ENCODE measurements around the gene AREG. TPM values are rescaled to one million over a fixed set of nuclear protein-coding genes. Genes with fewer than 3 reads are reported as not detected.

Gene AREG
- total and polyA plus RNA-seq, 2 of the 13 experiments (the other 11 are each of a cell fraction or from before 2014, with no cell fraction given) = 6.2 to 7.1 TPM

- no peak overlapping the region for H3K27ac ChIP-seq (ENCODE audit: extremely low read length, insufficient read depth, low read length)
- ChIA-PET CTCF (ENCODE audit: low intra/inter-chr PET ratio, low total read pairs) (no interaction called here), POLR2A (no interaction called here)
- H3K79me2 ChIP-seq (ENCODE audit: insufficient read depth, low read length) = no peaks in the 10 kb centered on the region
- 47% methylated on average over 6 of the region's 6 CpGs for WGBS (ENCODE audit: low lambda C conversion rate)
- H3K36me3 ChIP-seq (replicated peaks in 1 of 2; ENCODE audit: control insufficient read depth in 1 of 2, insufficient read depth in 2 of 2, low read length in 2 of 2) = no peaks in the 10 kb centered on the region
- in situ Hi-C loops (cut with HindIII; ENCODE audit: extremely low pct_ligation_motif_present, low pct_unique_long_range_greater_than_20kb) (no loop called here), intact Hi-C loops (cut with micrococcal nuclease; ENCODE audit: unreplicated experiment) (no loop called here)
- H3K27me3 ChIP-seq (ENCODE audit: control insufficient read depth in 1 of 2, insufficient read depth in 2 of 2, low read length in 2 of 2) = no peaks in the 10 kb centered on the region
- DNase-seq (ENCODE audit: low spot score) (no peak), ATAC-seq (no peak), FAIRE-seq (no peak)
- no peak overlapping the region for H3K9ac ChIP-seq (ENCODE audit: insufficient read depth, low read depth, low read length)
- no peak overlapping the region for H3K4me3 ChIP-seq (replicated peaks in 1 of 3; ENCODE audit: insufficient read depth in 1 of 3, low read depth in 2 of 3, low read length in 3 of 3)
- H4K20me1 ChIP-seq (ENCODE audit: insufficient read depth, low read length) = no peaks in the 10 kb centered on the region
- no peak for TF ChIP-seq MAFK (conservative IDR thresholded peaks at IDR 0.05 in 1 of 2, IDR thresholded peaks at IDR 0.05 in 1 of 2; ENCODE audit: low read length in 2 of 2)
- no peak for TF ChIP-seq ATF1 (CRISPR knock-in tag; IDR thresholded peaks at IDR 0.05)
- TF ChIP-seq TBP (CRISPR knock-in tag; IDR thresholded peaks at IDR 0.05) = no peak
- H3K9me3 ChIP-seq (ENCODE audit: low read length) = no peaks in the 10 kb centered on the region
- H3K4me2 ChIP-seq (ENCODE audit: low read depth, low read length) = no peak overlapping the region
- BruUV-seq (replicated peaks) = no TSS peak
- no peaks in the 10 kb centered on the region for H3K4me1 ChIP-seq (ENCODE audit: insufficient read depth, low read length)
- H2AFZ ChIP-seq (ENCODE audit: low read length) = no peak overlapping the region
Observed at GRCh38 chr4:74418063-74418670, 26.8 kb upstream of the AREG start.

- Histone ChIP-seq H4K20me1 (ENCODE audit: insufficient read depth, low read length) (no peaks in the 10 kb centered on the region), H3K4me1 (ENCODE audit: insufficient read depth, low read length) (no peaks in the 10 kb centered on the region), H3K4me3 (replicated peaks in 1 of 3; ENCODE audit: insufficient read depth in 1 of 3, low read depth in 2 of 3, low read length in 3 of 3) (no peak overlapping the region), H3K9ac (ENCODE audit: insufficient read depth, low read depth, low read length) (no peak overlapping the region), H3K36me3 (replicated peaks in 1 of 2; ENCODE audit: control insufficient read depth in 1 of 2, insufficient read depth in 2 of 2, low read length in 2 of 2) (no peaks in the 10 kb centered on the region), H2AFZ (ENCODE audit: low read length) (no peak overlapping the region), H3K4me2 (ENCODE audit: low read depth, low read length) (no peak overlapping the region), H3K27me3 (ENCODE audit: control insufficient read depth in 1 of 2, insufficient read depth in 2 of 2, low read length in 2 of 2) (no peaks in the 10 kb centered on the region), H3K9me3 (ENCODE audit: low read length) (no peaks in the 10 kb centered on the region), H3K79me2 (ENCODE audit: insufficient read depth, low read length) (no peaks in the 10 kb centered on the region), H3K27ac (ENCODE audit: extremely low read length, insufficient read depth, low read length) (no peak overlapping the region)
- in situ Hi-C loops (cut with HindIII; ENCODE audit: extremely low pct_ligation_motif_present, low pct_unique_long_range_greater_than_20kb) = no loop called here
- DNase-seq (ENCODE audit: low spot score) = no peak
- BruUV-seq (replicated peaks) = no TSS peak
- WGBS (ENCODE audit: low lambda C conversion rate) = 79% methylated on average over 5 of the region's 5 CpGs
- no peak for FAIRE-seq
- ATAC-seq = no peak
- ChIA-PET CTCF (ENCODE audit: low intra/inter-chr PET ratio, low total read pairs) (no interaction called here), POLR2A (no interaction called here)
- intact Hi-C loops (cut with micrococcal nuclease; ENCODE audit: unreplicated experiment) = no loop called here
- TF ChIP-seq ZNF724P (CRISPR knock-in tag; IDR thresholded peaks at IDR 0.05; ENCODE audit: borderline replicate concordance) = no peak
- TF ChIP-seq, protein P1, sequence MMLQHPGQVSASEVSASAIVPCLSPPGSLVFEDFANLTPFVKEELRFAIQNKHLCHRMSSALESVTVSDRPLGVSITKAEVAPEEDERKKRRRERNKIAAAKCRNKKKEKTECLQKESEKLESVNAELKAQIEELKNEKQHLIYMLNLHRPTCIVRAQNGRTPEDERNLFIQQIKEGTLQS (CRISPR knock-in tag; IDR thresholded peaks at IDR 0.05) = no peak
- no peak for TF ChIP-seq HNRNPL (IDR thresholded peaks at IDR 0.05; ENCODE audit: low read depth, low read length)
- TF ChIP-seq MXI1 (IDR thresholded peaks at IDR 0.05; ENCODE audit: borderline replicate concordance, low read depth, low read length) = no peak
- no peak for TF ChIP-seq ZNF460 (CRISPR knock-in tag; IDR thresholded peaks at IDR 0.05; ENCODE audit: borderline replicate concordance)
- TF ChIP-seq AGO1 (IDR thresholded peaks at IDR 0.05; ENCODE audit: low read depth, low read length, poor library complexity, severe bottlenecking) = no peak
- no peak for TF ChIP-seq TEF (CRISPR knock-in tag; IDR thresholded peaks at IDR 0.05)
- TF ChIP-seq GTF2F1 (IDR thresholded peaks at IDR 0.05; ENCODE audit: low read length) = no peak
- no peak for TF ChIP-seq FLYWCH1 (CRISPR knock-in tag; IDR thresholded peaks at IDR 0.05)
- TF ChIP-seq ZNF574 (CRISPR knock-in tag; IDR thresholded peaks at IDR 0.05) = no peak
- TF ChIP-seq THAP7 (CRISPR knock-in tag; IDR thresholded peaks at IDR 0.05) = no peak
- TF ChIP-seq ZNF644 (CRISPR knock-in tag; IDR thresholded peaks at IDR 0.05; ENCODE audit: low read depth) = no peak
Observed at GRCh38 chr4:74420863-74421262, 24.1 kb upstream of the AREG start.

Data from HepG2 (cell line).